Caco-2 (cell line): ENCODE results near the gene CELA2B. TPM values are rescaled to one million over a fixed set of nuclear protein-coding genes. Genes with fewer than 3 reads are reported as not detected.

ENCODE experiments used
- BruUV-seq: library from RNA; stranded (reverse); fragments of 400-500 nt; replicated peaks from 2 replicates; lab custom pipeline; 2021; lab: Mats Ljungman, UMichigan
- CTCF ChIA-PET: fragments of 300-600 bp; sonication (Branson Sonifier 250); formaldehyde crosslinking; loops from one replicate; lab custom pipeline; 2022; ENCODE audit warnings: antibody characterized with exemption; lab: Charles Lee
- POLR2A ChIA-PET: fragments of 300-600 bp; sonication (Branson Sonifier 250); formaldehyde crosslinking; loops from one replicate; lab custom pipeline; 2022; ENCODE audit warnings: antibody characterized with exemption; lab: Charles Lee
- DNase-seq, 2 experiments: peaks; one replicate each; pipeline versions ENCODE4 v3.0.0 to v3.0.0-alpha.2; 2020 to 2022
- H3K27me3 ChIP-seq: replicated peaks from 2 replicates; pipeline ENCODE4 v1.6.0; 2011; ENCODE audit warnings: low read length; ENCODE audit not compliant: control insufficient read depth, insufficient read depth
- H3K36me3 ChIP-seq: 2 replicates; pipeline ENCODE4 v1.5.1; 2011; ENCODE audit warnings: low read length; ENCODE audit not compliant: control insufficient read depth, insufficient read depth
- H3K4me1 ChIP-seq: fragments of 250-450 bp; sonication (Bioruptor Pico); 2 replicates; pipeline ENCODE4 v1.5.1; 2020; ENCODE audit warnings: mild to moderate bottlenecking
- H3K4me3 ChIP-seq: 2 replicates; pipeline ENCODE4 v1.5.1; 2011; ENCODE audit warnings: low read depth, mild to moderate bottlenecking, control low read depth, low read length
- H3K9me3 ChIP-seq: fragments of 250-450 bp; sonication (Bioruptor Pico); 2 replicates; pipeline ENCODE4 v1.5.1; 2020; ENCODE audit warnings: mild to moderate bottlenecking, moderate library complexity
- H3K27ac Mint-ChIP-seq: one replicate; pipeline ENCODE4 v1.8.0; 2022; ENCODE audit warnings: mixed read lengths; ENCODE audit not compliant: unreplicated experiment
- H3K27me3 Mint-ChIP-seq: one replicate; pipeline ENCODE4 v1.8.0; 2022; ENCODE audit warnings: mixed read lengths; ENCODE audit not compliant: insufficient read depth, unreplicated experiment
- H3K36me3 Mint-ChIP-seq: one replicate; pipeline ENCODE4 v1.8.0; 2022; ENCODE audit warnings: mild to moderate bottlenecking, mixed read lengths; ENCODE audit not compliant: insufficient read depth, unreplicated experiment
- H3K4me1 Mint-ChIP-seq: one replicate; pipeline ENCODE4 v1.8.0; 2022; ENCODE audit warnings: low read depth, mixed read lengths; ENCODE audit not compliant: unreplicated experiment
- H3K4me3 Mint-ChIP-seq: one replicate; pipeline ENCODE4 v1.8.0; 2022; ENCODE audit warnings: mild to moderate bottlenecking, moderate library complexity, mixed read lengths; ENCODE audit not compliant: unreplicated experiment
- H3K9me3 Mint-ChIP-seq: one replicate; pipeline ENCODE4 v1.8.0; 2022; ENCODE audit warnings: mixed read lengths; ENCODE audit not compliant: unreplicated experiment
- CTCF ChIP-seq, 2 experiments: fragments of 200-600 bp in 1 of 2; IDR thresholded peaks; 1 replicate in 1 of 2; 2 replicates in 1 of 2; pipeline versions ENCODE4 v1.5.1 to v1.8.0; 2011 to 2022; ENCODE audit warnings: antibody characterized with exemption in 1 of 2, control low read depth in 1 of 2, inconsistent platforms in 1 of 2, low read depth in 1 of 2, low read length in 1 of 2, mild to moderate bottlenecking in 1 of 2, moderate library complexity in 1 of 2; ENCODE audit not compliant: insufficient read depth in 1 of 2, severe bottlenecking in 1 of 2, unreplicated experiment in 1 of 2
- intact Hi-C: fragments of 100-400 bp; cut with micrococcal nuclease; formaldehyde crosslinking; loops from one replicate; pipeline ENCODE4 v1.10.0; 2022; ENCODE audit not compliant: unreplicated experiment
- total RNA-seq: library from RNA; stranded (reverse); gene quantifications from 2 replicates; pipeline ENCODE4 v1.2.3, GENCODE V29; 2022

CELA2B gene
- total RNA-seq, 1 experiment from 2014 or later, result not detected

GRCh38 chr1:15526490-15527339 lies 50.8 kb downstream of the CELA2B start, which contains the start of gene DNAJC16:
DNAJC16 (plus strand) TSS chr1:15526848; CDS start chr1:15529106, 2,258 bp downstream.
- Mint-ChIP-seq H3K27ac (peak within 1 kb of the TSS; percentile 96), H3K9me3 (no peaks in the 10 kb centered on the region), H3K36me3 (peaks cover 29% of the 10 kb centered on the region), H3K4me3 (peak within 1 kb of the TSS; percentile 81), H3K4me1 (peaks cover 9% of the 10 kb centered on the region), H3K27me3 (no peaks in the 10 kb centered on the region)
- CTCF ChIA-PET, result interaction anchor here (0.6 to 0.7 kb wide), 2 partner anchors 215 to 261 kb away, joined by 3 to 8 read pairs; partner anchors contain the start of gene TMEM82
- TF ChIP-seq CTCF (IDR thresholded peaks at IDR 0.05; ENCODE audit: insufficient read depth in 1 of 2, low read depth in 1 of 2, low read length in 1 of 2, severe bottlenecking in 1 of 2, unreplicated experiment in 1 of 2), result peak in 1 of 2 experiments; percentile 21
- POLR2A ChIA-PET, result interaction anchor here (0.7 to 1.1 kb wide), 2 partner anchors 13 to 77 kb away, joined by 4 to 5 read pairs; no protein-coding TSS in a partner anchor
- no peaks in the 10 kb centered on the region for H3K9me3 ChIP-seq
- no peaks in the 10 kb centered on the region for H3K27me3 ChIP-seq
- H3K4me1 ChIP-seq, result peaks cover 8% of the 10 kb centered on the region; the same call in 1 of the 2 replicates
- peak; percentile 98 to 99 for DNase-seq
- intact Hi-C loops, result loop anchor here (1.0 to 5.0 kb wide), 4 partner anchors 91 to 841 kb away; partner anchors contain the start of genes DDI2, SPEN and SZRD1
- no peaks in the 10 kb centered on the region for H3K36me3 ChIP-seq
- BruUV-seq, result no TSS peak
- peak within 1 kb of the TSS; percentile 52 for H3K4me3 ChIP-seq

DNA sequence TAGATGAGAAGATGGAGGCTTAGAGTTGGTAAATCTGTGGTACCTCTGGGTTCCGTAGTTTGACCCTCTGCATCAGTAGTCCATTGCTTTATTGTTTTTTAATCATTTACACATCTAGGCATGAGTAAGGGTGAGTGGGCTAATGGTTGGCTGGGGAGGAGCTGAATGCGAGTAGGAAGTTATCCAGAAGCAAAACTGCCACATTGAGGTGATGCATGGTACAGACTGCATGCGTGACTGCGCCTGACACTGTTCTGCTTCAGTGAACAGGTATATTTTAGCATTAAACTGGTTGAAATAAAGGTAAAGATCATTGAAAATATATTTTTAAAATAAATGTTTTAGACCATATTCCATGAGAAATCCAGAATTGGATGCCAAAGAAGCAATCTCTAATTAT lies 55.1 kb downstream of the CELA2B start:
- no peaks in the 10 kb centered on the region for H3K9me3 ChIP-seq
- no peak overlapping the region for H3K4me3 ChIP-seq
- Mint-ChIP-seq H3K4me1 (no peaks in the 10 kb centered on the region), H3K27me3 (no peaks in the 10 kb centered on the region), H3K4me3 (no peak overlapping the region), H3K9me3 (no peaks in the 10 kb centered on the region), H3K27ac (no peak overlapping the region), H3K36me3 (peaks cover 14% of the 10 kb centered on the region)
- no peaks in the 10 kb centered on the region for H3K27me3 ChIP-seq
- ChIA-PET POLR2A (no interaction called here), CTCF (no interaction called here)
- no peaks in the 10 kb centered on the region; the same call in 1 of the 2 replicates for H3K36me3 ChIP-seq
- H3K4me1 ChIP-seq, result no peaks in the 10 kb centered on the region; the same call in 1 of the 2 replicates
- intact Hi-C loops, result no loop called here
- DNase-seq, result no peak
- BruUV-seq, result no TSS peak
- TF ChIP-seq CTCF (IDR thresholded peaks at IDR 0.05; ENCODE audit: insufficient read depth in 1 of 2, low read depth in 1 of 2, low read length in 1 of 2, severe bottlenecking in 1 of 2, unreplicated experiment in 1 of 2), result no peak

- no peaks in the 10 kb centered on the region for H3K9me3 Mint-ChIP-seq
- intact Hi-C loops, result no loop called here
- H3K4me1 Mint-ChIP-seq, result no peaks in the 10 kb centered on the region
- no peak overlapping the region for H3K4me3 ChIP-seq
- no peak overlapping the region for H3K4me3 Mint-ChIP-seq
- peaks cover 14% of the 10 kb centered on the region for H3K36me3 Mint-ChIP-seq
- H3K27me3 Mint-ChIP-seq, result no peaks in the 10 kb centered on the region
- no peaks in the 10 kb centered on the region; the same call in 1 of the 2 replicates for H3K36me3 ChIP-seq
- no peaks in the 10 kb centered on the region for H3K9me3 ChIP-seq
- no peak for TF ChIP-seq CTCF (IDR thresholded peaks at IDR 0.05; ENCODE audit: insufficient read depth in 1 of 2, low read depth in 1 of 2, low read length in 1 of 2, severe bottlenecking in 1 of 2, unreplicated experiment in 1 of 2)
- DNase-seq, result no peak
- no peak overlapping the region for H3K27ac Mint-ChIP-seq
- no peaks in the 10 kb centered on the region; the same call in 1 of the 2 replicates for H3K4me1 ChIP-seq
- ChIA-PET CTCF (no interaction called here), POLR2A (no interaction called here)
- BruUV-seq, result no TSS peak
- no peaks in the 10 kb centered on the region for H3K27me3 ChIP-seq
Observed at GRCh38 chr1:15531682-15532081, 55.8 kb downstream of the CELA2B start.
